HepG2 (cell line): Measurements from ENCODE around the gene NEU4. TPM values are rescaled to one million over a fixed set of nuclear protein-coding genes. Genes with fewer than 3 reads are reported as not detected.

Experiments used
- ATAC-seq: fragments of 200-7000 bp; cut with Tn5 transposase; 3 replicates; pipeline ENCODE4 v1.9.1; 2020; ENCODE audit warnings: mild to moderate bottlenecking, moderate library complexity
- BruUV-seq: library from RNA; stranded (reverse); fragments of 400-500 nt; replicated peaks from 2 replicates; lab custom pipeline; 2021; lab: Mats Ljungman, UMichigan
- CTCF ChIA-PET: fragments of 300-600 bp; formaldehyde crosslinking; extraction: SDS; loops from one replicate; lab custom pipeline; 2021; ENCODE audit warnings: low total read pairs, inconsistent platforms, low intra/inter-chr PET ratio; lab: Yijun Ruan, JAX
- POLR2A ChIA-PET: fragments of 350-600 bp; sonication (Branson Sonifier 250); formaldehyde crosslinking; loops from one replicate; lab custom pipeline; 2020; ENCODE audit warnings: antibody characterized with exemption, inconsistent platforms; lab: Yijun Ruan, JAX
- DNase-seq: peaks from one replicate; pipeline ENCODE4 v3.0.0-alpha.2; 2015; ENCODE audit warnings: low spot score
- FAIRE-seq: peaks from 3 replicates; lab custom pipeline; 2011; peaks lifted over from hg19 to GRCh38; lab: Jason Lieb, UNC
- H2AFZ ChIP-seq: one replicate; pipeline ENCODE4 v1.6.1; 2011; ENCODE audit warnings: low read length, inconsistent platforms
- H3K27ac ChIP-seq: fragments of 300-600 bp; 3 replicates; pipeline ENCODE4 v1.8.0; 2011; ENCODE audit warnings: mixed run types, mild to moderate bottlenecking, mixed read lengths, low read length, inconsistent platforms; ENCODE audit not compliant: insufficient read depth; ENCODE audit errors: extremely low read length
- H3K27me3 ChIP-seq, 2 experiments: fragments of 200-600 bp in 1 of 2; 2 replicates in 1 of 2; 3 replicates in 1 of 2; pipeline versions ENCODE4 v1.6.0 to v1.8.0; 2011; ENCODE audit warnings: low read length in 2 of 2, mild to moderate bottlenecking in 2 of 2, moderate library complexity in 2 of 2, inconsistent platforms in 1 of 2; ENCODE audit not compliant: insufficient read depth in 2 of 2, control insufficient read depth in 1 of 2
- H3K36me3 ChIP-seq, 2 experiments: fragments of 200-600 bp in 1 of 2; replicated peaks in 1 of 2; 2 replicates in 1 of 2; 3 replicates in 1 of 2; pipeline versions ENCODE4 v1.5.1 to v1.8.0; 2011; ENCODE audit warnings: low read length in 2 of 2, inconsistent platforms in 1 of 2; ENCODE audit not compliant: insufficient read depth in 2 of 2, control insufficient read depth in 1 of 2
- H3K4me1 ChIP-seq: 2 replicates; pipeline ENCODE4 v1.5.1; 2012; ENCODE audit warnings: low read length, inconsistent platforms; ENCODE audit not compliant: insufficient read depth
- H3K4me2 ChIP-seq: 2 replicates; pipeline ENCODE4 v1.6.0; 2011; ENCODE audit warnings: low read depth, low read length, inconsistent platforms
- H3K4me3 ChIP-seq, 3 experiments: fragments of 200-600 bp in 1 of 3; sonication (generic), shearing (Covaris generic) in 1 of 3; replicated peaks in 1 of 3; 2 replicates each; pipeline ENCODE4 v1.5.1; 2011 to 2016; ENCODE audit warnings: low read length in 3 of 3, inconsistent platforms in 2 of 3, low read depth in 2 of 3, mild to moderate bottlenecking in 2 of 3, control low read depth in 1 of 3, mixed read lengths in 1 of 3; ENCODE audit not compliant: insufficient read depth in 1 of 3
- H3K79me2 ChIP-seq: one replicate; pipeline ENCODE4 v1.6.1; 2011; ENCODE audit warnings: low read length, inconsistent platforms; ENCODE audit not compliant: insufficient read depth
- H3K9ac ChIP-seq: 2 replicates; pipeline ENCODE4 v1.6.0; 2011; ENCODE audit warnings: mild to moderate bottlenecking, low read depth, low read length, inconsistent platforms; ENCODE audit not compliant: insufficient read depth
- H3K9me3 ChIP-seq: 2 replicates; pipeline ENCODE4 v1.5.1; 2012; ENCODE audit warnings: mild to moderate bottlenecking, low read length
- H4K20me1 ChIP-seq: 2 replicates; pipeline ENCODE4 v1.6.0; 2011; ENCODE audit warnings: inconsistent platforms, mild to moderate bottlenecking, low read length, moderate library complexity; ENCODE audit not compliant: insufficient read depth
- AGO2 ChIP-seq: fragments of 200-400 bp; formaldehyde crosslinking; optimal IDR thresholded peaks from 2 replicates; pipeline ENCODE3; 2017; ENCODE audit warnings: mild to moderate bottlenecking, low read depth, low read length, moderate library complexity
- POLR2A ChIP-seq, 2 experiments: IDR thresholded peaks; 2 replicates each; pipeline ENCODE4 v1.6.1; 2011; ENCODE audit warnings: low read depth in 2 of 2, low read length in 2 of 2, mild to moderate bottlenecking in 1 of 2, moderate library complexity in 1 of 2; ENCODE audit not compliant: insufficient read depth in 1 of 2
- RBM22 ChIP-seq: fragments of 200-400 bp; formaldehyde crosslinking; optimal IDR thresholded peaks from 2 replicates; pipeline ENCODE3; 2017; ENCODE audit warnings: mild to moderate bottlenecking, low read length, moderate library complexity
- ZBTB3 ChIP-seq: sonication (generic); formaldehyde crosslinking; IDR thresholded peaks from 2 replicates; pipeline ENCODE4 v1.4.0; 2020; ENCODE audit warnings: low read depth, mild to moderate bottlenecking, moderate library complexity, missing genetic modification reagents, borderline replicate concordance
- ZNF687 ChIP-seq: sonication (generic); formaldehyde crosslinking; IDR thresholded peaks from 2 replicates; pipeline ENCODE4 v1.5.1; 2020; ENCODE audit warnings: mild to moderate bottlenecking, missing genetic modification reagents, moderate library complexity
- WGBS: methylation state at CpG from one replicate; pipeline ENCODE4 v1.1.6; 2017; ENCODE audit warnings: low lambda C conversion rate; 5-methylcytosine and 5-hydroxymethylcytosine counted together
- in situ Hi-C: cut with HindIII; loops from 2 replicates; pipeline ENCODE4 v1.10.0; 2017; ENCODE audit warnings: low pct_unique_long_range_greater_than_20kb; ENCODE audit not compliant: extremely low pct_ligation_motif_present
- intact Hi-C: fragments of 100-400 bp; cut with micrococcal nuclease; formaldehyde crosslinking; loops from one replicate; pipeline ENCODE4 v1.10.0; 2022; ENCODE audit not compliant: unreplicated experiment
- polyA plus RNA-seq, 8 experiments: library from polyadenylated mRNA; depleted of rRNA in 3 of 8; stranded (reverse) in 7 of 8; unstranded in 1 of 8; fragments of >200 nt; fragmentation: Illumina TruSeq in 4 of 8; extraction: Trizol in 4 of 8; gene quantifications; 2 replicates each; pipeline versions ENCODE4 v1.2.1 to v1.2.3, GENCODE V29; 2011 to 2016; ENCODE audit warnings: low read depth in 4 of 8, missing spikeins in 1 of 8, mixed read lengths in 1 of 8; ENCODE audit not compliant: insufficient read depth in 1 of 8
- total RNA-seq, 5 experiments: library from RNA; depleted of rRNA; stranded (reverse); fragments of >200 nt; fragmentation: Illumina TruSeq; extraction: Trizol; gene quantifications; 2 replicates each; pipeline ENCODE4 v1.2.3, GENCODE V29; 2016; ENCODE audit warnings: low read depth in 1 of 5
- TF ChIP-seq, protein P1 (sequence below): fragments of 450-650 bp; IDR thresholded peaks from 2 replicates; pipeline ENCODE4 v1.6.1; 2017; ENCODE audit warnings: mild to moderate bottlenecking

The NEU4 gene
- total and polyA plus RNA-seq, 2 of the 13 experiments (the other 11 are each of a cell fraction or from before 2014, with no cell fraction given) = 53.5 to 107 TPM

- Histone ChIP-seq H3K79me2 (peaks cover 52% of the 10 kb centered on the region), H3K27ac (no peak overlapping the region), H3K27me3 (no peaks in the 10 kb centered on the region; a peak in 1 of 5 replicates), H3K9me3 (no peaks in the 10 kb centered on the region), H2AFZ (no peak overlapping the region), H4K20me1 (peaks cover 10% of the 10 kb centered on the region; the same call in 1 of the 2 replicates), H3K9ac (no peak overlapping the region), H3K4me1 (peaks cover 40% of the 10 kb centered on the region), H3K36me3 (peaks cover 1 to 6% of the 10 kb centered on the region in 2 experiments; a peak in 3 of 5 replicates), H3K4me3 (no peak overlapping the region; a peak in 1 of 6 replicates), H3K4me2 (0 out of 2 replicates have a peak overlapping the region, but pooled peaks have one; percentile 16)
- POLR2A ChIA-PET = interaction anchor here (4.2 kb wide), 1 partner anchor 40 kb away, joined by 218 read pairs; the partner anchor contains the start of gene GAL3ST2
- no TSS peak for BruUV-seq
- intact Hi-C loops = no loop called here
- 87% methylated on average over 19 of the region's 20 CpGs for WGBS
- DNase-seq = no peak
- no peak for FAIRE-seq
- ATAC-seq = no peak
- CTCF ChIA-PET = no interaction called here
- TF ChIP-seq AGO2 (peak; percentile 2), POLR2A (IDR thresholded peaks at IDR 0.05; ENCODE audit: insufficient read depth in 1 of 2, low read depth in 2 of 2, low read length in 2 of 2) (peak in 1 of 2 experiments; percentile 11; a peak in 1 of 4 replicates), RBM22 (peak; percentile 23), ZNF687 (peak; percentile 10), ZBTB3 (CRISPR knock-in tag) (no peak)
- TF ChIP-seq, protein P1, sequence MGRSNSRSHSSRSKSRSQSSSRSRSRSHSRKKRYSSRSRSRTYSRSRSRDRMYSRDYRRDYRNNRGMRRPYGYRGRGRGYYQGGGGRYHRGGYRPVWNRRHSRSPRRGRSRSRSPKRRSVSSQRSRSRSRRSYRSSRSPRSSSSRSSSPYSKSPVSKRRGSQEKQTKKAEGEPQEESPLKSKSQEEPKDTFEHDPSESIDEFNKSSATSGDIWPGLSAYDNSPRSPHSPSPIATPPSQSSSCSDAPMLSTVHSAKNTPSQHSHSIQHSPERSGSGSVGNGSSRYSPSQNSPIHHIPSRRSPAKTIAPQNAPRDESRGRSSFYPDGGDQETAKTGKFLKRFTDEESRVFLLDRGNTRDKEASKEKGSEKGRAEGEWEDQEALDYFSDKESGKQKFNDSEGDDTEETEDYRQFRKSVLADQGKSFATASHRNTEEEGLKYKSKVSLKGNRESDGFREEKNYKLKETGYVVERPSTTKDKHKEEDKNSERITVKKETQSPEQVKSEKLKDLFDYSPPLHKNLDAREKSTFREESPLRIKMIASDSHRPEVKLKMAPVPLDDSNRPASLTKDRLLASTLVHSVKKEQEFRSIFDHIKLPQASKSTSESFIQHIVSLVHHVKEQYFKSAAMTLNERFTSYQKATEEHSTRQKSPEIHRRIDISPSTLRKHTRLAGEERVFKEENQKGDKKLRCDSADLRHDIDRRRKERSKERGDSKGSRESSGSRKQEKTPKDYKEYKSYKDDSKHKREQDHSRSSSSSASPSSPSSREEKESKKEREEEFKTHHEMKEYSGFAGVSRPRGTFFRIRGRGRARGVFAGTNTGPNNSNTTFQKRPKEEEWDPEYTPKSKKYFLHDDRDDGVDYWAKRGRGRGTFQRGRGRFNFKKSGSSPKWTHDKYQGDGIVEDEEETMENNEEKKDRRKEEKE = no peak
- in situ Hi-C loops = no loop called here
Observed at GRCh38 chr2:241811952-241812729, 3.1 kb downstream of the NEU4 start.
